HG03571 (cell line): ENCODE measurements around the gene ALKBH5.
A peak's percentile ranks its signal among the peaks of the same experiment; 100 is the strongest.
"Not testable (repeated sequence)": the region's sequence is repeated elsewhere in the genome, so short reads cannot be mapped to it uniquely, and the experiment has no call there.

Source experiments
- ATAC-seq: cut with Tn5 transposase; IDR thresholded peaks from one replicate; pipeline ENCODE4 v1.9.1; 2021; ENCODE audit not compliant: unreplicated experiment

The ALKBH5 gene

DNA sequence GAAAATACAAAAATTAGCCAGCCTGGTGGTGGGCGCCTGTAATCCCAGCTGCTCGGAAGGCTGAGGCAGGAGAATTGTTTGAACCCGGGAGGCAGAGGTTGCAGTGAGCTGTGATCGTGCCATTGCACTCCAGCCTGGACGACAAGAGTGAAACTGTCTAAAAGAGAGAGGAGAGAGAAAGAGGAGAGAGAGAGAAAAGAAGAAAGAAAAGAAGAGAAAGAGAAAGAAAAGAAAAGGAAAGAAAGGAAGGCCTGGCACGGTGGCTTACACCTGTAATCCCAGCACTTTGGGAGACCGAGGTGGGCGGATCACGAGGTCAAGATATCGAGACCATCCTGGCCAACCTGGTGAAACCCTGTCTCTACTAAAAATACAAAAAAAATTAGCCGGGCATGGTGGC lies 33.3 kb downstream of the ALKBH5 start:
- ATAC-seq: not testable (repeated sequence)

DNA sequence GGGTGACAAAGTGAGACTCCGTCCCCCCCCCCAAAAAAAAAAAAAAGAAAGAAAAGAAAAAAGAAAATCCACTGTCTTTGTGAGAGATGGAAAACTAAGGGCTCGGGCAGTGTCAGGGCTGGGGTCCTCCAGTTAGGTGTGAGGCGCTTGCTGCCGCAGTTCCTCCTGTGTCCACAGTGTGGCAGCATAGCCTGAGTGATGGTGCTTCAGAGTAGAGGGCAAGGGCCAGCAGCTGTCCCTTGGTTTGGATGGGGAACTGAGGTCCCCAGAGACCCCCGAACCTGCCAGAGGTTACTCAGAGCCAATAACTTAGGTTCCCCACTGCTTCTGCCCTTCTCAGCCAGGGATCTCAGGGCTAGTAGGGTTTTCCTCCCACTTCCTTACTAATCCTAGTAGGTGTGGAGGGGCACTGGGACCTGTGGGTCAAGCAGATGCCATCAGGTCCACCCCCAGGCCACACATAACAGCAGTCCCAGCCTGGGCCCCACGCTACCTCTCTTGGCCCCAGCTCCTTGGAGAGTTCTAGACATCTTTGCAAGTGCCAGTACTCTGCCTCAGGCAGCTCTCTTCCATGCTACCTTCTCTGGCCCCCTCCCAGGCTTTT lies 33.9 kb downstream of the ALKBH5 start:
- ATAC-seq: no peak

DNA sequence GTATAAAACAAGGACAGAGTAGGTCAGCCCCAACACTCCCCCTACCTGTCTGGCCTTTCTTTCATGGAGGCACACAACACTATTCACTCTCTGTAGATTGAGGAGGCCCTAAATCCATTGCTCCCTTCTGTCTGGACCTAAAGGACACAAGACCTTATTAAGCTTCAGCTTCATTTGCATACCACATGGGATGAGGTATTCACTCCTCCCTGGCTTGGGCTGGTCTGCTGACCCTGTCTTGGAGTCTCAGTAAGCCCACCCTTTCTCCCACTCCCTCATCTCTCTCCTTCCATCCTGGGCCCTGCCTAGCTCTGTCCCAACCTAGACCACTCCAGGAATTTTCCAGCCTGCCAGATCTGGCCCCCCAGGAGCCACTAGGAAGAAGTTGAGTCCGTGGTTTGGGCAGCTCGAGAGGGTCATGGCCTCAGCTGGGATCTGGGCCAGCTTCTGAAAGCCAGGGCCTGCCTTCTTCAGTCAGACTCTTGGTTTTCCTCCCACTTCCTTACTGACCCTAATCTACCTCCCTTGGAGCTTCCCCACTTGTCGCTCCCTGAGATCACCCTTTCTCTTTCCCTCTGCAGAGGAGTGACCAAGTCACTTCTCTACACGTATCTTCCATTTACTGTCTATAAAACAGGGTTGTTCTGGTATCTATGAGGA lies 35.3 kb downstream of the ALKBH5 start:
- ATAC-seq: no peak

DNA sequence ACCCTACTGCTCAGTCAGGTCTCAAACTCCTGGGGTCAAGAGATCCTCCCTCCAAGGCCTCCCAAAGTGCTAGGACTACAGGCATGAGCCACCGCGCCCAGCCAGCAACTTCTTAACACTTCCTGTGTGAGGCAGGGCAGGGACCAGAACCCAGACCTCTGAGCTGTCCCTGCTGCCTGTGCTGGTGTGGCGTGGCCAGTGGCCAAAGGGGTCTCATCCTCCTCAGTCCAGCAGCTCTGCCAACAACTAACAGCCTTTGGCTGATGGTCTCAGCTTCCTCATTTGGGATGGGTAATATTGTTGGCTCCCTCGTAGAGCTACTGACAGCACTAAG lies 40.4 kb downstream of the ALKBH5 start:
- ATAC-seq: no peak

DNA sequence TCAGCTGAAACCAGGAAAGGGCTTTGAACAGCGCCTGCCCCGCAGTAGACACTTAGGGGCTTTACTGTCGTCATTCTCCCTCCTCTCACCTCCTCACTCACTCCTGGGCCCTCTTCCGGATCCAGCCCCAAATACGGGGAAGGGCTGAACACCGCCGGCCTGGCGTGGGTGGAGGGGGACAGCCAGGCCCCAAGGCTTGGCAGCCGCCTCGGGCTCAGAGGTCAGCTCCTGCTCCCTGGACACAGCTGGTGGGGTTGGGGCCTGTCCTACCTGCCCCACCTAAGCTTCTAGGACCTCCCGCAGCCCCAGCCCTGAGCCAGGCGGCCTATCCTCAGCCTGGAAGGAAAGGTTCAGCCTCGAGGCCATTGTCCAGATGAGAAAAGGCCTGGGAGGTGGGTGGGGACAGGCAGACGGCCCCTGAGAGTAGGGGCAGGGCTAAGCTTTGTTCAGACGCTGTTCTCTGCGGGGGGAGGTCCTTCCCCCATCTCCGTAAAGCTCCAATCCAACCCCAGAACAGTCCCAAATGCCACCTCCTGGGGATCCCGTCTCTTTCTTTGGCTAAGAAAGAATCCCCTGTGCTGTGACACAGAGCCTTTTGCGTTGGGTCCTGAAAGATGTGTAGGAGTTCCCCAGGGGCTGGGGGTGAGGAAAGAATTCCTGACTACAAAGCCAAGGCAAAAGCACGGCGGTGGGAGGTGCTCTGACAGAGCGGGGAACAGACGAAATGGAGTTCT lies 40.9 kb downstream of the ALKBH5 start:
- no peak for ATAC-seq

DNA sequence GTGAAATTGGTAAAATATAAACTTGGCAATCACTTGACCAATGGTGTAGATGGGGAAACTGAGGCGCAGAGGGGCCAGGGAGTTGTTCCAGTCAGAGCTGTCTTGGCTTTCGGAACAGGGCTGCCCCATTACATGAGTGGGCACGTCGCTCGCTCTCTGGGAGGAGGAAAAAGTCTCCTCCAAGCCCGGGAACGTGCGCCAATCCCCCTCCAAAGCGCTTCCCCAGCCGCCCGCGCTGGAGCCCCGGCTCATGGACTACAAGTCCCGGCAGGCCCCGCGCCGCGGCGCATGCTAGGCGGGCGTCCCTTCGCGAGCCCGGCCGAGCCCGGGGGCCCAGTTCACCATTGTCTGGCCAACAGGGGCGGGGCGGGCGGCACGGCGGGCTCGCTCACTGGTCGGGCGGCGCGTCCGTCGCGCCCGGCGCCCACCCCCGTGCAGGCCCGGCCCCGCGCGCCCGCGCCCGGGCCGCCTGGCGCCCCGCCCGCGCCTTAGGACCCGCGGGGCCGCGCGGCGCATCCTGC lies 41.6 kb downstream of the ALKBH5 start, which contains the start of gene LLGL1:
Gene LLGL1 (plus strand): TSS at position 515 of the 521 bp plus-strand sequence. CDS start 48 bp downstream, outside the sequence.
- ATAC-seq: peak; percentile 75

DNA sequence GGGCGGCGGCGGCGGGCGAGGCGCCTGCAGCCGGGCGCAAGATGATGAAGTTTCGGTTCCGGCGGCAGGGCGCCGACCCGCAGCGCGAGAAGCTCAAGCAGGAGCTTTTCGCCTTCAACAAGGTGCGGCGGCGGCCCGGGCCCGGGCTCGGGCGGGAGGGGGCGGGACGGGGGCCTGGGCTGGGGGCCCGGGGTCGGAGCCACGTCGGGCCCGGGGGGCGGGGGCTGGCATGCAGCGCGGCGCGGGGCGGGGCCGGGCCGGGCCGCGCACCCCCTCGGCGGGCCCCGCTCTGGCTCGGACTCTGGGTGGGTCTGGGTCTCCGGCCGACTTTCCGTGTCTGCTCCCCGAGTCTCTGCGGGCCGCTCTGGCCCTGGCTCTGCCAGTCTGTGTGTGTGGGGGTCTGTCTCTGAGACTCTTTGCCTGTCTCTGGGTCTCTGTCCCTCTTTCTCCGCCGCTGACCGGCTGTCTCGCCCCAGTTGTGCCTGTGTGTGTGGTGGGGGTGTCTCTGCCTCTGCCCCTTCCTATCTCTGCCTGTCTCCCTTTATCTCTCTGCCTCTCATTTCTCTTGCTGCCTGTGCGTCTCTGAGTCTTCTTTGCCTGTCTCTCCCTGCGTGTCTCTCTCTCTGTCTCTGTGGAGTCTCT lies 42.1 kb downstream of the ALKBH5 start:
- no peak for ATAC-seq

DNA sequence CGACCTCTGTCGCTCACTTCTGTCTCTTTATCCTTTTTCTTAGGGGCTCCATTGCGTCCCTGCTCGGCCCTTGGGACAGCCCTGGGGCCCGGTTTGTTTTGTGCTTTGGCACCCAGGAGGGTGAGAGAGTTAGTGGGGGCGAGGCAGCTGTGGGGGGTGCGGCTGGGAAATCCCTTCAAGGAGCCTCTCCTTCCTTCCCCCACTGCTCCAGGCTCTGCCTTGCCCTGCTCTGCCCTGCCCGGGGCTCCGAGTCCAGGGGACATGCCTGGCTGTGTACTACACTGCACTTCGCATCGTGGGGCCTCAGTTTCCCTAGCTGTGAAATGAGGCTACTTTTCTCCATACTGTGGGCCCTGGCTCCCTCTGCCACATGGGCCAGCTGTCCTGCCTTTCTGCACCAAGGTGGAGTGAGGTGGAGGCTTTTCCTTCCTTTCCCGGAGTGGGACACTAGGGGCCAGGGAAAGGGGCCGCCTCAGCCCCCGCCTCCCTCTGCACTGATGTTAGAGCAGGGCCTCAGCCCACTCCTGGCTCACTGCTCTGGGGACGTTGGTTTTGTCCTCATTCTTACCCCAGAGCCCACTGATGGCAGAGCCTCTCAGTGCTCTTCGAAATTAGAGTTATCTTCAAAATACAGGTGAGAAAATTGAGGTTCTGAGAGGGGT lies 42.8 kb downstream of the ALKBH5 start:
- no peak for ATAC-seq

DNA sequence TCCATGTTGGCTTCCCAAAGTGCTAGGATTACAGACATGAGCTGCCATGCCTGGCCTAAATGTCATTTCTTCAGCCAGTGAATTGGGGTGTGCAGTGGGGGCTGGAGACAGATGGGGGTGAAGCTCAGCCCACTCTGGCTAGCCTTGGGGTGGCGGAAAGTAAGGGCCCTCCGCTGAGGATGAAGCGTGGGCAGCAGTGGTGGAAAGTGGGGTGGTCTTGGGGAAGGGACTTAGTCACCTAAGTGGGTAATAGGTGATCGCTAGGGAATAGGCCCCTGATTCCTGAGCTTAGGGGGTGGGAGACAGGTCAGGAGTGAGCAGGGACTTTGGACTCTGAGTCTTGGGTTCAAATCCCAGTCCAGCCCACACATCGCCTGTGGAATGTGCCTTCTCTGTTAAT lies 44.0 kb downstream of the ALKBH5 start:
- no peak for ATAC-seq

DNA sequence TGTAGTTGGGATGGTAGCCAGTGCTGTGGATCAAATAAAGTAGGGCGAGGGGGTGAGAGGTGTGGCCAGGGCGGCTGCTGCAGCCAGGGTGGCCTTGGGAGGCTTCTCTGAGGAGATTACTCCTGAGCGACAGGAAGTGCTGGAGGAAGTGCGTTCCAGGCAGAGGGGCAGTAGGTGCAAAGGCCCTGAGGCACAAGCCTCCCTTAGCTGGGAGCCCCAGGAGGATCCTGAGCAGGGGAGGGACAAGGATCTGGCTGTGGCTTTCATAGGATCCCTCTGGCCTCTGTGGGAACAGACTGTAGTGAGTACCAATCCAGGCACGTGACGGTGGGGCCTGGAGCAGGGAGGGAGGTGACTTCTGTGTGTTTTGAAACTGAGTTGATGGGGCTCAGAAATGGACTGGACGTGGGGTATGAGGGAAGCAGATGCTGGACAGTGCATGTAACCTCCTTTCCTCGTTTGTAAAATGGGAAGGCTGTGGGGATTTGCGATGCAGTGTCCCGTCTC lies 44.6 kb downstream of the ALKBH5 start:
- ATAC-seq: no peak

DNA sequence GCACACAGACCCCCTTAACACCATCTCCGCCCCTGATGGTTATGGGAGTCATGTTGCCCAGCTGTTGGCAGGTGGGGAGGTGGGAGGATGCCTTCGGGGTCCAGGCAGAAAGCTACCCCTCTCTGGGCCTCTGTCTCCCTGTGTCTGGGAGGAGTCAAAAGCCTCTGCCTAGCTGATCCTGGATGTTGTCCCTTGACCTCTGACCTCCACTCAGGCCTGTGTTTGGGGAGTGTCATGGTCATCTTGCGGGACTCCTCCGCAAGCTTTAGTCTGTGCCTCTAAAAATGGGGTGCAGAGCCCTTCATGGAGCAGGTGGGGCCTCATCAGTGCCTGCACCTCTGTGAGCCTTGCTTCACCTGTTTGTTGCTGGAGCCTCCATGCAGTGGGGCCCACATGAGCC lies 45.6 kb downstream of the ALKBH5 start:
- ATAC-seq: no peak

DNA sequence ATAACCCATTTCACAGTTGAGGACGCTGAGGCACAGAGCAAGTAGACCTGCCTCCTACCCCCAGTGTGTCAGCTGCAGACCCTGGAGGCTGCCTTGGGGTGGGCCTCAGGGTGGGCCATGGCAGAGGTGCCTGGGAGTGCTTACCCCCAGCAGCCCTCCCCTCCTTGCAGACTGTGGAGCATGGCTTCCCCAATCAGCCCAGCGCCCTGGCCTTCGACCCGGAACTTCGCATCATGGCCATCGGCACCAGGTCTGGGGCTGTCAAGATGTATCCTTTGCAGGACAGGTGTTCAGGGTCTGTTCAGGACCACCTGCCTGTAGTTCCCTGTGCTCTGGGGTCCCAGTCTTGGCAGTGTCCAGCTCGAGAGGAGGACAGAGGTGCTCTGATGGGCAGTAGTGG lies 46.1 kb downstream of the ALKBH5 start:
- no peak for ATAC-seq

DNA sequence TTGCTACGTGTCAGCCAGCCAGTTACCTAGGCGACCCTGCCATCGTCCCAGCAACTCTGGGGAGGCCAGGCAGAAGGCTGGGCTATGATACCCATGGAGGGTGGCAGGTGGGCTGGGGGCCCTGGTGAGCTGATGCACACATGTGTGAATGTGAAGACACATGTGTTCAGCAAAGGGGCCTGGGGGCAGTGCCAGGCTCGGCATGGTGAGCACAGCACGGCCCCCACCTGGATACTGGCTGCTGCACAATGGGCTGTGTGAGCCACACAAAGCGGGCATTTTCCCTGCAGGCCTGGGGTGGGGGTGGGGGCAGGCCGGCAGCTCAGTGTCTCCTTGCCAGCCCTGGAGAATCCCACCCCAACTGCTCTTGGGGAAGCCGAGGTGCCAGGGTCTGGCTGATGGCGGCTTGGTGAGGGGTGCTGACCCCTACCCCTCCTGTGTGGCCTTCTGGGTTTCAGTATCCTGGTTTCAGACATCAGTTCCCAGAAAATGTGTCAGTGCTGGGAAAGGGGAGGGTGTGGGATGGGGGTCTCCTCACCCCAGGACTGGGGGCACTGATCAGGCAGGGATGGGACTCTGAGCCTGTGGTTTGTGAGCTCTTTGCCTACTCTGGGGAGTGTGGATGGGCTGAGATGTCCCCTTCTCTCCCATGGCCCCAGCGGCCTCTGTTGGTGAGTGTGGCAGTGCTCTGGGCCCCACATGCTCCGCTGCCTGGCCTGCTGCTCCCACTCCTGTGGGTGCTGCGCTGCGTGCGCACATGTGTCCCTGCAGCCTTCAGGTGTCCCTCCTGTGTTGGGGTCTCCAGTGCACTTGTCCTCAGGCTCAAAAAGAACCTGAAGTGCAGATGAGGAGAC lies 46.9 kb downstream of the ALKBH5 start:
- no peak for ATAC-seq

DNA sequence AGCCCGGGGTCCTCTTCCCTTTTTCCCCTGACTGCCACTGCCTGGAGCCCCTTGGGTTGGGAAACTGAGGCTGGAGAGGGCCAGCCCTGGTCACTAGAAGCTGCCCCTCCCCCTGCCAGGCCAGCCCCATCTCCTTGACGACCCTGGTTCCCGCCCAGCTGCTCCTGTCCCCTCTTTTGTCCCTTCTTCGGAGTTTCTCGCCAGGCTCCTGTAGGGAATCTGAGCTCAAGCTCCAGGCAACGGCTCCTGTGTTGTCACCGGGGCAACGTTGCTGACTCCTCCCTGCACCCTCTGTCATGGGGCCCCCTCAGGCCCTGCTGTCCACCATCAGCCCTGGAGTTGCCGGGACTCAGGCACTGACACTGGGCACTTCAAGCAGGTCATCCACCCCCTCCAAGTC lies 47.5 kb downstream of the ALKBH5 start:
- no peak for ATAC-seq

DNA sequence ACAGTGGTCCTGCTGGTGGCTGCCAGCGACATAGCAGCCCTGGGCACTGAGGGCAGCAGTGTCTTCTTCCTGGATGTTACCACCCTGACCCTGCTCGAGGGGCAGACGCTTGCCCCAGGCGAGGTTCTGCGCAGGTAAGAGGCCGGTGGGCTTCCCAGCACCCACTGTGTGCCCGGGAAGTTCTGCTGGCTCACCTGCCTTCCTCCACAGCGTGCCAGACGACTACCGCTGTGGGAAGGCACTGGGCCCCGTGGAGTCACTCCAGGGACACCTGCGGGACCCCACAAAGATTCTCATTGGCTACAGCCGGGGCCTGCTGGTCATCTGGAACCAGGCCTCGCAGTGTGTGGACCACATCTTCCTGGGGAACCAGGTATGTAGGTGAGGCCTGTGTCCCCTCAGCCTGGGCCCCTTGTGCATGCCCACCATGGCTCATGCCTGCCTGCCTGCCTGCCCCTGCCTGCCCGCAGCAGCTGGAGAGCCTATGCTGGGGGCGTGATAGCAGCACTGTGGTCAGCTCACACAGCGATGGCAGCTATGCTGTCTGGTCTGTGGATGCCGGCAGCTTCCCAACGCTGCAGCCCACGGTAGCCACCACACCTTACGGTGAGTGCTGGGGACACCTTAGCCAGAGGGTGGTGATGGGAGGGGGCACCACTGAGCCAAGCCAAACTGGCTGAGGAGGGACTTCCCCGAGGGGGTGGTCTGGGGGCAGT lies 50.3 kb downstream of the ALKBH5 start:
- ATAC-seq: no peak

DNA sequence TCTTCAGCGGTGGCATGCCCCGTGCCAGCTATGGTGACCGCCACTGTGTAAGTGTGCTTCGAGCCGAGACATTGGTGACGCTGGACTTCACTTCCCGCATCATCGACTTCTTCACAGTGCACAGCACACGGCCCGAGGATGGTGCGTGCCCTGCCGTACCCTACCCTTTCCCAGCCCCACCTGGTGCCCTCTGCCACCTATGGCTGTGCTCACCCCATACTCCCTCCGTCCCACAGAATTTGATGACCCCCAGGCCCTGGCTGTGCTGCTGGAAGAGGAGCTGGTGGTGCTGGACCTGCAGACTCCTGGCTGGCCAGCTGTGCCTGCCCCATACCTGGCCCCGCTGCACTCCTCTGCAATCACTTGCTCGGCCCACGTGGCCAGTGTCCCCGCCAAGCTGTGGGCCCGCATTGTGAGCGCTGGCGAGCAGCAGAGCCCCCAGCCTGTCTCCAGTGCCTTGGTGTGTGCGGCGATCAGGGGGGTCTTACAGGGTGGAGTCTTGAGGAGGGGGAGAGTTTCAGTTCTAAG lies 51.3 kb downstream of the ALKBH5 start:
- ATAC-seq: no peak

DNA sequence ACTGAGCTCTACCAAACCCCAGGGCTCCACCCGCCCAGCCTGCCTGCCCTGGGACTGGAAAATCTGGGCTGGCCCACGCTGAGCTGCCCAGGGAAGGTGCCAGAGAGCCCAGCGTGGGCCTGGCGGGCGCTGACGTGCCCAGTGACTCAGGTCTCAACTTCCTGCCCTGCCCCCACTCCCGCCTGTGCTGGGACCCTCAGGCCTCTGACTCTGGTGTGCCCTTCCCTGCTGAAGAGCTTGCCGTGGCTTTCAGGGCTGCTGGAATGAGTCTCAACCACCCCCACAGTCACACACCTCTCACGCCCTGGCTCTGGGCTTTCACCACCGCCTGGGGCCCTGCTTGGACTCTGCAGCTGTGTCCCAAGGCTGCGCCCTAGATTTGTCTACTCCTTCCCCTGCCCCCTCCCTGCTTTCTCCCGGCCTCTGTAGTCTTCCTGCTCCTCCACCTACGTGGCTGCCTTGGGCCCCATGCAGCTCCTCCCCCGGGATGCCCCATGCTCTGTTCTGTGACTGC lies 52.2 kb downstream of the ALKBH5 start:
- no peak for ATAC-seq

DNA sequence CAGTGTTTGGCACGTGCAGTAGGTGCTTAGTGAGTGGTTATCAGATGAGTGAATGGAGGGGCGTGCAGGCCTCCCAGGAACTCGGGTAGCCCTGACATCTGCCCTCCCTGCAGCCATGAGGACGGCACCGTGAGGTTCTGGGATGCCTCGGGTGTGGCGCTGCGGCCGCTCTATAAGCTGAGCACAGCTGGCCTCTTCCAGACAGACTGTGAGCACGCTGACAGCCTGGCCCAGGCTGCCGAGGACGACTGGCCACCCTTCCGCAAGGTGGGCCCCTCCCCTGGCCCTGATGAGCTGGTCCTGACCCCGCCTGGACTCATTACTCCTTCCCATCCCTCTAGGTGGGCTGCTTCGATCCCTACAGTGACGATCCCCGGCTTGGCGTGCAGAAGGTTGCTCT lies 52.9 kb downstream of the ALKBH5 start:
- ATAC-seq: no peak

DNA sequence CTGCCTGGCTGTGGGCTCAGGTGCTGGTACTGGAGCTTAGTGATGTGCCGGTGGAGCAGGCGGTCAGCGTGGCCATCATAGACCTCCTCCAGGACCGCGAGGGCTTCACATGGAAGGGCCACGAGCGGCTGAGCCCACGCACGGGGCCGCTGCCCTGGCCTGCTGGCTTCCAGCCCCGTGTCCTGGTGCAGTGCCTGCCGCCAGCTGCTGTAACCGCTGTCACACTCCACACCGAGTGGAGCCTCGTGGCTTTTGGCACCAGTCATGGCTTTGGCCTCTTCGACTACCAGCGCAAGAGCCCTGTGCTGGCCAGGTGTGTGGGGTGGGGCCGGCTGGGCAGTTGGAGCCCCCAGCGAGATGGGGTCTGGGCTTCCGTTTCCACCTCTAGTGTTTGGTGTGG lies 53.8 kb downstream of the ALKBH5 start:
- ATAC-seq: no peak
